GM13976 (cell line): ENCODE measurements around the gene RNASEH2A.
A peak's percentile ranks its signal among the peaks of the same experiment; 100 is the strongest.
"Not testable (repeated sequence)": the region's sequence is repeated elsewhere in the genome, so short reads cannot be mapped to it uniquely, and the experiment has no call there.

Source experiments
- DNase-seq: peaks from one replicate; pipeline ENCODE4 v3.0.0; 2012; ENCODE audit warnings: low spot score
- CTCF ChIP-seq: IDR thresholded peaks from 2 replicates; pipeline ENCODE4 v1.5.1; 2012; ENCODE audit warnings: borderline replicate concordance, mild to moderate bottlenecking; ENCODE audit not compliant: insufficient read depth; ENCODE audit errors: extremely low read depth, missing control alignments, control extremely low read depth
- in situ Hi-C: fragments of 300-500 bp; cut with MboI; formaldehyde crosslinking; loops from one replicate; pipeline ENCODE4 v1.12.0; 2022; ENCODE audit warnings: low sequenced_read_pairs, mixed read lengths, inconsistent platforms; ENCODE audit not compliant: unreplicated experiment

Gene RNASEH2A

GRCh38 chr19:12793290-12794195 is 12.8 kb upstream of the RNASEH2A start:
- TF ChIP-seq CTCF, result no peak
- in situ Hi-C loops, result no loop called here
- peak; percentile 94 for DNase-seq

GRCh38 chr19:12794196-12794941 is 12.0 kb upstream of the RNASEH2A start:
- in situ Hi-C loops, result no loop called here
- DNase-seq, result no peak

GRCh38 chr19:12794971-12795381 is 11.4 kb upstream of the RNASEH2A start:
- TF ChIP-seq CTCF, result no peak

More at GRCh38 chr19:12794196-12794941, 12.0 kb upstream of the RNASEH2A start:
- TF ChIP-seq CTCF, result no peak

GRCh38 chr19:12796146-12797071 is 10.0 kb upstream of the RNASEH2A start:
- peak; percentile 87 for TF ChIP-seq CTCF
- in situ Hi-C loops, result no loop called here

More at GRCh38 chr19:12794971-12795381, 11.4 kb upstream of the RNASEH2A start:
- no peak for DNase-seq
- in situ Hi-C loops, result no loop called here

GRCh38 chr19:12797141-12797587 is 9.2 kb upstream of the RNASEH2A start:
- TF ChIP-seq CTCF, result no peak
- DNase-seq, result no peak
- in situ Hi-C loops, result no loop called here

More at GRCh38 chr19:12796146-12797071, 10.0 kb upstream of the RNASEH2A start:
- peak; percentile 74 for DNase-seq

GRCh38 chr19:12797607-12798006 is 8.8 kb upstream of the RNASEH2A start:
- in situ Hi-C loops, result not testable (repeated sequence)

More at GRCh38 chr19:12797607-12798006, 8.8 kb upstream of the RNASEH2A start:
- not testable (repeated sequence) for DNase-seq
